Stimulated activated CD8-positive, alpha-beta memory T cell treated with anti-CD3 and anti-CD28 coated beads, Interleukin-7, amount 100 ng/mL, for 4 hours (primary cell): ENCODE measurements around the gene DACT2.

Experiments used
- DNase-seq, 2 donors: peaks; one replicate each; pipeline ENCODE4 v3.0.0-alpha.2; 2020; ENCODE audit warnings: low read depth in 2 of 2

Gene DACT2

DNA sequence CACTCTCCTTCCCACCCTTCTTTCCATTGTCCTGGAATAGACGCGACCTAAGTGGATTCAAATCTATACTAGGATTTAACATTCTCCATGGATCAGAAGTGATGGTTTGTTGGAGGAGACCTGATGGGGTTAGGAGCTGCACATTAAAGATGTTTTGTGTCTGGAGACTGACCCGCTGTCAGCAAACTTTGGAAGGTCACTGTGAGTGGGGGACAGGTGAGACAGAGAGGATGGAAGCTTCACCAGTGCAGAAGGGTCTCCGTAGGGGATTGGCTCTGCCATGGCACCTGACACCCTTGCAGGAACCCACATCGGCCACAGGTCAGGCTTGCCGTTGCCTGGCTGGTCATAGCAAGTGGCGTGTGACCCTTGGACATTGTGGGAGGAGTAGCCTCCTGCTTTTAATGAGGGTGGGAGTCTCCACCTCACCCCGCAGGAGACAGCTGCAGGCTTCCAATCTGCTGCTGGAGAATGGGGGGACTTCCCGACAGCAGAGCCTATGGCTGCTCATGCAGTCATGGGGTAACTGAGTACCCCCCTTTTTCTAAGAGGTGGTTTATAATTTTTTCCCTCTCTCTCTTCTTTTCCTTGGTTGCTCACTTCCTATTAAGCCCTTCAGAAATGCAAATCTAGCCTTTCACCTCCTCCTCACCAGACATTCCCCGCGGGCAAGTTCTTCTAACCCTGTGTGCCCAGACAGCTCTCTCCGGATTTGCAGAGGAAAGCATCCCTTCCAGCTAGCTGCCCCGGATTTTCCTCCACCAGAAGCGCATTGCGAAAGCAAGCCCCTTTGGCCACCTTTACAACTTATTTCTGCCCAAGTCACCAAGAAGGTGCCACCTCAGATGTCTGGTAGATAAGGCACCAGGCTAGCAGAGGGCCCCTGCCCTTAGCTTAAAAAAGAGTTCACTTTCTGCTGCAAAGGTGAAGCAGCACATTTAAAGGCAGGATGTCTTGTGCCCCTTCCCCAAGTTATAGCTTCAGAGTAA, 53.5 kb downstream of the DACT2 start:
- no peak for DNase-seq

GRCh38 chr6:168265394-168265793, 54.2 kb downstream of the DACT2 start:
- DNase-seq, result no peak

GRCh38 chr6:168264593-168265335, 54.8 kb downstream of the DACT2 start:
- DNase-seq, result no peak

- DNase-seq, result no peak
Measured at GRCh38 chr6:168263351-168263905, 56.1 kb downstream of the DACT2 start.

GRCh38 chr6:168261234-168261633, 58.3 kb downstream of the DACT2 start:
- no peak for DNase-seq

DNA sequence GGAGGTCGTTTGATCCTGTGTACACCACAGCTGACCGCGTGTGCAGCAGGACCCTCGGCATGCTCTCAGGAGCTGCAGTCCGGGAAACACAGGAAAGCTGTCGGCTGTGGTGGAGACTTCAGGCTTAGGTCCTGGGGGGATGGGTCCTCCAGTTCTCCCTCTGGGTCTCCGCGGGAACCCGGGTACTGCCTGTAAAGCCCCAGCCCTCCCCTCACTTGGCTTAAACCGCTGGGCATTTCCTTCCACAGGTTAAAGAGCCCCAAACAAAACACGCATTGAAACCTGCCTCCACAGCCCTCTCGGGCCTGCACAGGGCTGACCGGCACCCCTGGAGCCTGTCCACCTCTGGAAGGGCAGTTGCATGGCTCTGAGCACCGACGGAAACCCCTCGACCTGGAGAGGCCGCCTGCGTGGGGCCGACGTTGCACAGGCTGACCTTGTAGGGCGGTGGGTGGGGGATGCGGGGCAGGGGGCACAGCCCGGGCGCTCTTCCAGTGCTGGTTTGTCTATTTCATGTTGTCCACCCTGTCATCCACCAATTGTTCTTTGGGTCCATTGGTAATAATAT, 59.1 kb downstream of the DACT2 start:
- DNase-seq, result no peak

GRCh38 chr6:168258795-168259194, 60.8 kb downstream of the DACT2 start:
- no peak for DNase-seq

DNA sequence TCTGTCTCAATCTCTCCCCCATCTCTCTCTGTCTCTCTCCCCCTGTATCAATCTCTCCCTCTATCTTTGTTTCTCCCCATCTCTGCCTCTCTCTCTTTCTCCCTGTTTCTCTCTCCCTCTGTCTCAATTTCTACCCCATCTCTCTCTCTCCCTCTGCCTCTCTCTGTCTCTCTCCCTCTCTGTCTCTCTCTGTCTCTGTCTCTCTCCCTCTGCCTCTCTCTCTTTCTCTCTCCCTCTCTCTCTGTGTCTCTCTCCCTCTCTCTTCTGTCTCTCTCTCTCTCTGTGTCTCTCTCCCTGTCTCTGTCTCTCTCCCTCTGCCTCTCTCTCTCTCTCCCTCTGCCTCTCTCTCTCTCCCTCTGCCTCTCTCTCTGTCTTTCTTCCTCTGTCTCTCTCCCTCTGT, 62.6 kb downstream of the DACT2 start:
- DNase-seq, result no peak
